Activated CD4-positive, alpha-beta T cell treated with anti-CD3 and anti-CD28 coated beads, Interleukin-2, amount 10 ng/mL, durations not matched to agents 24 days and 14 days (primary cell): ENCODE results near the gene NCF4. TPM values are rescaled to one million over a fixed set of nuclear protein-coding genes. Genes with fewer than 3 reads are reported as not detected.

Experiments
- DNase-seq: peaks from one replicate; pipeline ENCODE4 v3.0.0; 2022
- H3K27ac Mint-ChIP-seq: one replicate; pipeline ENCODE4 v1.8.0; 2022; ENCODE audit warnings: mild to moderate bottlenecking, mixed read lengths
- H3K27me3 Mint-ChIP-seq: one replicate; pipeline ENCODE4 v1.8.0; 2022; ENCODE audit warnings: mixed read lengths
- H3K36me3 Mint-ChIP-seq: one replicate; pipeline ENCODE4 v1.8.0; 2022; ENCODE audit warnings: low read depth, mild to moderate bottlenecking, mixed read lengths
- H3K4me1 Mint-ChIP-seq: one replicate; pipeline ENCODE4 v1.8.0; 2021; ENCODE audit warnings: mixed read lengths
- H3K4me3 Mint-ChIP-seq: one replicate; pipeline ENCODE4 v1.8.0; 2022; ENCODE audit warnings: mild to moderate bottlenecking, moderate library complexity, mixed read lengths
- H3K9me3 Mint-ChIP-seq: one replicate; pipeline ENCODE4 v1.8.0; 2021; ENCODE audit warnings: mixed read lengths
- intact Hi-C: fragments of 100-400 bp; cut with micrococcal nuclease; formaldehyde crosslinking; loops from one replicate; pipeline ENCODE4 v1.15.1; 2023
- total RNA-seq: library from RNA; stranded (reverse); gene quantifications from 2 replicates; pipeline ENCODE4 v1.2.3, GENCODE V29; 2022

The NCF4 gene
- total RNA-seq, 1 donor from 2014 or later: 12.3 TPM

DNA sequence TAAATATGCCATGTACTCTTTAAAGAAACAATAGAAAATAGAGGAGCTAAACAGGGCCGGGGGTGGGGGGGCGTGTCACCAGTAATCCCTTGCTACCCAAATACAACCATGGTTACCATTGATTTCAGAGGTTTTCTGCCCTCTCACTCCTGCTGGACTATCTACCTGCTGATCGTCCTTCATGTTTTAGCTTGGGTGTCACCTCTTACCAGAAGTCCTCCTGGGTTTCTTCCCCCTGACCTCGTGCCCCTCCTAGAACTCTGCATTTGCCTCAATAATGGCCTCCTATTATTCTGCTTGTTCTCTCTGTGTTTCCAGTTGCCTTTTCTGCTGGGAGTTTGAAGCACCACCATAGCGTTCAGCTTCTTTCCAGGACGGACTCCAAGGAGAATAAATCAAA is 34.5 kb upstream of the NCF4 start:
- Mint-ChIP-seq H3K36me3 (no peaks in the 10 kb centered on the region), H3K4me1 (peaks cover 11% of the 10 kb centered on the region), H3K4me3 (no peak overlapping the region), H3K27ac (no peak overlapping the region), H3K9me3 (no peaks in the 10 kb centered on the region), H3K27me3 (peaks cover 24% of the 10 kb centered on the region)
- intact Hi-C loops: no loop called here
- no peak for DNase-seq

DNA sequence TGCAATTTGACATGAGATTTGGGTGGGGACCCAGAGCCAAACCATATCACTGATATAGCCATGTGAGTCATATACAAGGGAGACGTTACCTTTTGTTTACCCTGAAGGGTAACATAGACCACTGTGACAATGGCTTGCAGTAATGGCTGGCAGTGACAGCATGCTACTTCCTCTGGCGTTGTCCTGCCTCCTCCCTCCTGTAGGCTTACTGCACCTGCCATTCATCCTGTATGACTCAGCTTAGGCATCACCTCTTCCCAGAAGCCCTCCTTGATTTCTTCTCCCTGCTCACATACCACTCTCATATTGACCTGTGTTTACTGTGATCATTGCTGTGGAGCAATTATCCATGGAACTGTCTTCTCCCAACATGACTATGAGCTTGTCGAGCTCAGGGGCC is 32.0 kb upstream of the NCF4 start:
- Mint-ChIP-seq H3K27me3 (peaks cover 38% of the 10 kb centered on the region), H3K36me3 (no peaks in the 10 kb centered on the region), H3K4me1 (peaks cover 11% of the 10 kb centered on the region), H3K27ac (no peak overlapping the region), H3K4me3 (no peak overlapping the region), H3K9me3 (no peaks in the 10 kb centered on the region)
- DNase-seq: no peak
- intact Hi-C loops: no loop called here

DNA sequence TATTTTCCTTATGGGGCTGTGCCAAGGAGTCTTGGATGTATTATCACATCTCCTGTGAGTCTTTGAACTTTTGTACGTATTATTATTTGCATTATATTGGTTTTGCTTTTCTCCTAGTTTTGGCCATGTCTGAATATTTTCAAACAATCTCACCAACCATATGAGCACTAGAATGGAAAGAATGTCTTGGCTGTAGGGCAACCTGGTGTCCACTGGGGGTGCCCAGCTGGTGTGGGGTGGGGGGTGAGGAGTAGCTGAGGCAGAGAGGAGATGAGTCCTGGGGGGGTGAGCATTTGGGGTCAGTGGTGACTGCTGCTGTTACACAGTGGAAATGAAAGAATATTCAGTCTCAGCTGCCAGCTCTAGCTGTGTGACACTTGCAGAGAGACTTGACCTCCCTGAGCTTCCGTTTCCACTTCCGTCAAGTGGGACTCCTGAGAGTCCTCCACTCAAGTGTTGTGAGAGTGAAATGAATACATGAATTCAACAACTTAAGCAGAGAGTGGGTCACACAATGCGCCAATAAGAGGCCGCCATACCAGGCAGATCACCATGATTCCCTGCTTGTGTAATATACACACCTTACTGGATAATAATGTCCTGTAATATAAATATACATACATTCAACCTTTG is 31.3 kb upstream of the NCF4 start:
- H3K4me1 Mint-ChIP-seq: peaks cover 11% of the 10 kb centered on the region
- H3K9me3 Mint-ChIP-seq: no peaks in the 10 kb centered on the region
- H3K36me3 Mint-ChIP-seq: no peaks in the 10 kb centered on the region
- no peak for DNase-seq
- no peak overlapping the region for H3K4me3 Mint-ChIP-seq
- peaks cover 38% of the 10 kb centered on the region for H3K27me3 Mint-ChIP-seq
- intact Hi-C loops: no loop called here
- H3K27ac Mint-ChIP-seq: no peak overlapping the region

DNA sequence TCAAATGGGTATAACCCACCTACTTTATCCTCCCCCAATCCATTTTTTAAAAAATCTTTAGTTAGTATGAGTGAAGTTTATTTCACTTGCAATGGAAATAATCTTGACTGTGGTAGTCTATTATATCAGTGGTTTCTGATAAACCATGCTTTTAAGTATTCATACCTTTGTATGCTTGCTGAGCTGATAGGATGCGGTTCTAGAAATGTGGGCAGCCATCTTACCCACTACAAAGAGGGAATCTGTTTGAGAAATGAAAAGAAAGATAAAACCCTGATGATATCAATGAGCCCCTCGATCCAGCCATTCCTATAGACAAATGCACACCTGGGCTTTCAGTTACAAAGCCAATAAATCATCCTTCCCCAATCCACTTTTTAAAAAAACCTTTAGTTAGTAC is 30.2 kb upstream of the NCF4 start:
- H3K9me3 Mint-ChIP-seq: no peaks in the 10 kb centered on the region
- peaks cover 38% of the 10 kb centered on the region for H3K27me3 Mint-ChIP-seq
- H3K27ac Mint-ChIP-seq: no peak overlapping the region
- DNase-seq: no peak
- no peak overlapping the region for H3K4me3 Mint-ChIP-seq
- no peaks in the 10 kb centered on the region for H3K36me3 Mint-ChIP-seq
- H3K4me1 Mint-ChIP-seq: peaks cover 11% of the 10 kb centered on the region
- intact Hi-C loops: no loop called here

DNA sequence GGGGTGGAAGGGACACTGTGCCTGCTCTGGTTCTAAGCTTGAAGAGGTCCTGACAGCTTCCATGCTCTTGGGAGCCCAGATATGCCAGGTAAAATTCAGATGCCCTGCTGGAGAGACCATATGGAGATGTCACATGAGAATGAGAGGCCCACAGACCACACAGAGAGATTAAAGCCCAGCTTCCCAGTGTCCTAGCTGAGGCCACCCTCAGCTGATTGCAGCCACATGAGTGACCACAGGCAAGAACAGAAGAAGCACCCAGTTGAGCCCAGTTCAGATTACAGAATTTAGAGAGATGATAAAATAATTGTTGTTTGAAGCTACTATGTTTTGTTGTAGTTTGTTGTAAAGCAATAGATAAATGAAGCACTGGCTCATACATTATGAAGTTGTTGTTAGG is 29.6 kb upstream of the NCF4 start:
- Mint-ChIP-seq H3K4me3 (no peak overlapping the region), H3K27ac (no peak overlapping the region), H3K27me3 (peaks cover 40% of the 10 kb centered on the region), H3K36me3 (no peaks in the 10 kb centered on the region), H3K4me1 (peaks cover 11% of the 10 kb centered on the region), H3K9me3 (no peaks in the 10 kb centered on the region)
- intact Hi-C loops: no loop called here
- no peak for DNase-seq

DNA sequence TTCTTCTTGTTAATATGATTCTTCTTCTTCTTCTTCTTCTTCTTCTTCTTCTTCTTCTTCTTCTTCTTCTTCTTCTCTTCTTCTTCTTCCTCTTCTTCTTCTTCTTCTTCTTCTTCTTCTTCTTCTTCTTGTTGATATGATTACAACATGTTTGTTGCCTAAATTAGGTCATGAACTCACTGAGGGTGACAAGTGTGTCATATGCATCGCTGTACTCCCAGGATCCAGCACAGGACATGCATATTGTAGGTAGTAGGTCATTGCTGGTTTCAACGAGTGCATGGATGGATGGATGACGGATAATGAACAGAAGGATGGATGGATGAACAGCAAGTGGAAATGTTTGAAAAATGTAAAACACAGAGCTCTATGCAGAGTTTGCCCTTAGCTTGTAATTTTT is 29.1 kb upstream of the NCF4 start:
- H3K4me1 Mint-ChIP-seq: peaks cover 11% of the 10 kb centered on the region
- H3K4me3 Mint-ChIP-seq: no peak overlapping the region
- H3K27me3 Mint-ChIP-seq: peaks cover 38% of the 10 kb centered on the region
- H3K36me3 Mint-ChIP-seq: no peaks in the 10 kb centered on the region
- no peak overlapping the region for H3K27ac Mint-ChIP-seq
- intact Hi-C loops: no loop called here
- no peak for DNase-seq
- H3K9me3 Mint-ChIP-seq: no peaks in the 10 kb centered on the region

DNA sequence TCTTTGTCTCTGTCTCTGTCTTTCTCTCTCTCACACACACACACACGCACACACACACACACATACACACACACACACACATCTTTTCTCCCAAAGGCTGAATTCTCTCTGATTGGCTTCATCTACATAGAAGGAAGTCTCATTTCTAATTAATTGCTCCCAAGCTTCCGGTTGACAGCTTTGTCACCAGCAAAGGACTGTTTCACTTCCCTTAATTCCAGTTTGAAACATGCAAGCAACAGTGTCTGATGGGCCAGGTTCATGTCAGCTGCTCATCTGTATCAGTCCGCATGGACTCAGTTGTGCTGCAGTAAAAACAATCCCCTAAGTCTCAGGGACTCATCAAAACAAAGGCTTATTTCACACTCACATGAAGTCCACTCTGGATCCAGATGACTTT is 27.7 kb upstream of the NCF4 start:
- intact Hi-C loops: no loop called here
- H3K27ac Mint-ChIP-seq: no peak overlapping the region
- H3K9me3 Mint-ChIP-seq: peaks cover 10% of the 10 kb centered on the region
- no peak overlapping the region for H3K4me3 Mint-ChIP-seq
- no peaks in the 10 kb centered on the region for H3K36me3 Mint-ChIP-seq
- H3K27me3 Mint-ChIP-seq: peaks cover 40% of the 10 kb centered on the region
- peaks cover 11% of the 10 kb centered on the region for H3K4me1 Mint-ChIP-seq
- DNase-seq: no peak

DNA sequence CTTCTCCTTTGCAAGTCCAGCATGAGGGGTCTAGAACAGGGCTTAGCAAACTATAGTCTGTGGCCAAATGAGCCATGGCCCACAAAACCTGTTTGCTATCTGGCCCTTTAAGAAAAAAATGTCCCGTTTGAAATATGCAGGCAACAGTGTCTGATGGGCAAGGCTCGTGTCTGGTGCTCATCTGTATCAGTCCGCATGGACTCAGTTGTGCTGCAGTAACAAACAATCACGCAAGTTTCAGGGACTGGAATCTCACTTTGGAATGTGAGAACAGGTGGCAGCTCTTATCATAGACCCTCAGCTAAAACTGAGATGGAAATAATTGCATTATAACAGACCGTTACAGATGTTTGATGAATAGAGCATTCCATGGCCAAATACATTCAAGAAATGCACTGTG is 24.9 kb upstream of the NCF4 start:
- intact Hi-C loops: no loop called here
- Mint-ChIP-seq H3K4me3 (no peak overlapping the region), H3K9me3 (peaks cover 14% of the 10 kb centered on the region), H3K27ac (no peak overlapping the region), H3K36me3 (no peaks in the 10 kb centered on the region), H3K4me1 (peaks cover 5% of the 10 kb centered on the region), H3K27me3 (peaks cover 33% of the 10 kb centered on the region)
- DNase-seq: no peak

DNA sequence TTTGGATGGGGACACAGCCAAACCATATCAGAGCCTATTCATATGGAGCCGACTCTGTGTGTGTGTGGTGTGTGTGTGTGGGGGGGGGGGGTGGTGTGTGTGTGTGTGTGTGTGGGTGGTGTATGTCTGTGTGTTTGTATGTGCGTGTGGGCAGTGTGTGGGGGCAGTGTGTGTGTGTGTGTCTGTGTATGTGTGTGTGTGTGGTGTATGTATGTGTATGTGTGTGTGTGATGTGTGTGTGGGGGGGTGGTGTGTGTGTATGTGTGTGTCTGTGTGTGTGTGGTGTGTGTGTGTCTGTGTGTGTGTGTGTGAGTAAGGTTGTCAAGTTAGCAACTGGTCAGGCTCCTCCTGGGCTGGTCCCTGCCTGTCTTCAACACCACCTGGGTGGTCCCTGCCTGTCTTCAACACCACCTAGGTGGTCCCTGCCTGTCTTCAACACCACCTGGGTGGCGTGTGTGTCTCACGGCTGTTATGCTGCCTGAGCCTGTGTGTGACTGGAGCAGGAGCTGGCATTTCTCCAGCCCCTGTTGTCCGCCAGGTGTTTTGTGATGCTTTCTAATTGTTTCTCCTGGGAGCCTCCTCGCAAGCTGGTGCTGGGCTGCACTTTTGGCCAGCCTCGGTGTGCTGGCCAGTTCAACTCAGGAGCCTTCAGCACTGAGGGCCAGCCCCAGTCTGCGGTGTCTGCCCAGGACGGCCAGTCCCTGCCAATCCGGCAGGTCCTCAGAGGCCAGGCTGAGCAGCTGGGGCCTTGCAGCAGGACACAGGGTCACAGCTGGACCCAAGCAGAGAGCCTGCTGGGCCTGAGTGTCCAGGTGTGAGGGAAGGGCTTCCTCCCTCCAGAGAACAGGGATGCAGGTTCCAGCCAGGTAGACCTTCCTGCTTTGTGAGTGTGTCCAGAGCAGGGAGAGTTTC is 22.4 kb upstream of the NCF4 start:
- Mint-ChIP-seq H3K4me1 (peaks cover 5% of the 10 kb centered on the region), H3K9me3 (peaks cover 14% of the 10 kb centered on the region), H3K27me3 (peaks cover 30% of the 10 kb centered on the region), H3K27ac (no peak overlapping the region), H3K36me3 (no peaks in the 10 kb centered on the region), H3K4me3 (no peak overlapping the region)
- no peak for DNase-seq
- intact Hi-C loops: no loop called here

DNA sequence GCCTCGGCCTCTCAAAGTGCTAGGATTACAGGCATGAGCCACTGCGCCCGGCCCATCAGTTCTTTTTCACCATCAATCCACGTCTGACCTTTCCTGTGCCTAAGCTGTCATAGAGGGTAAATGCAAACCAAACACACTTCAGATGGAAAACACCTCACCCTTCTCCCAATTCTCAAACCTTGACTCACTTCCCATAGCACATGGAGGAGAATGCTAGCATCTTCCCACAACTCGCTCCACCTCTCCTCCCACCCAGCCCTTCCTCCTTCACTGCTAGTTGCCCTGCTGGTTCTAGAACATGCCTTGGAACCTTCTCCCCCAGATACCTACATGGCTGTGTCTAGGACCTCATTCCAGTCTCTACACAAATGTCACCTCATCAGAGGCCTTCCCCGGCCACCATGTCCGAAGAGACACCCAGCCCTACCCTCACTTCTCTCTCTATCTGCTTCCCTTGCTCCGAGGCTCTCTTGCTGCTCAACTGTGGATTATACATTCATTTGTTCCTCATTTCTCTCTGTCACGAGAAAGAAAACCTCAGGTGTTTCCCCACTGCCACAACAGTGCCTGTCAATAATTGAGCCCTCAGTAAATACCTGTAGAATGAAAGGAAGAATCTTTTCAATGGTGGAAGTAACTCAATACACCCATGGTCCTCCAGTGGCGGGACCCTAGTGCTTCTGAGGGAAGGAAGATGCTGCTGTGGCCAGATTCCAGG is 21.3 kb upstream of the NCF4 start:
- Mint-ChIP-seq H3K9me3 (peaks cover 14% of the 10 kb centered on the region), H3K36me3 (no peaks in the 10 kb centered on the region), H3K4me3 (no peak overlapping the region), H3K4me1 (peaks cover 5% of the 10 kb centered on the region), H3K27ac (no peak overlapping the region), H3K27me3 (peaks cover 37% of the 10 kb centered on the region)
- DNase-seq: no peak
- intact Hi-C loops: no loop called here

DNA sequence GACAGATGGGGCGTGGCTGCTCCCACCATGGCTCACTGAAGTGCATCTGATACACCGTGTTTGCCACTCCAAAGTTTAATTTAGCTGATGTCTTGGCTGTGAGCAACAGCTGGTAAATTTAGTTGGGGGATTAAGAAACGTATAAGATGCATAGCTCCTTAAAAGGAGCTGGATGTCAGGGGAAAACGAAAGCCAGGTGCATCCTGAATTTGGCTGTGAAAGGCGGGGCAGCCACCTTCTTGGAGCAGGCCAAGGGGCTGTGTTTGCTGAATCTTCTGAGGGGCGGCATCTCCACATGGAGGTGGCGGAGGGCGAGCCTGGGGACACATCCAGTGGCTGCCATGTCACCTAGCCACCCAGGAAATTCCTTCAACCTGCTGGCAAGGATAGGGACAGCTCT is 20.7 kb upstream of the NCF4 start:
- intact Hi-C loops: no loop called here
- no peak overlapping the region for H3K4me3 Mint-ChIP-seq
- H3K4me1 Mint-ChIP-seq: peaks cover 5% of the 10 kb centered on the region
- no peak for DNase-seq
- no peaks in the 10 kb centered on the region for H3K36me3 Mint-ChIP-seq
- peaks cover 14% of the 10 kb centered on the region for H3K9me3 Mint-ChIP-seq
- H3K27ac Mint-ChIP-seq: no peak overlapping the region
- H3K27me3 Mint-ChIP-seq: peaks cover 42% of the 10 kb centered on the region

DNA sequence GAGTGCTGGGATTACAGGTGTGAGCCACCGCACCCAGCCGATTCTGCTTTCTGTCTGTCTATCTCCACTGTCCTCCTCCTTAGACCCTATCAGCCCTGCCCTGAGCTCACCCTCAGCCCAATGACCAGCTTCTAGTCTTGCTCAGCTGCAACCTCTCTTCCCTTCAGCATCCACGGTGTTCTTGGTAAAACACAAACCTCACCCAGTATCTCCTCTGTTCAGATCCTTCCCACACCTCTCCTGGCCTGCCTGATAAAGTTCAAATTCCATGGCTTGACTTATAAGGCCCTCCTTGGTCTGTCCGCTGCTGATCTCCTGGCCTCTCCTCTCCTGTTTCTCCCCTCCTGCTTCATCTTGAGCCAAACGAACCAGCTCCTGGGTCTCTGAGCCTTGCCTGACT is 14.5 kb upstream of the NCF4 start:
- intact Hi-C loops: no loop called here
- H3K4me3 Mint-ChIP-seq: no peak overlapping the region
- DNase-seq: no peak
- H3K27me3 Mint-ChIP-seq: peaks cover 41% of the 10 kb centered on the region
- H3K4me1 Mint-ChIP-seq: no peaks in the 10 kb centered on the region
- no peak overlapping the region for H3K27ac Mint-ChIP-seq
- no peaks in the 10 kb centered on the region for H3K9me3 Mint-ChIP-seq
- H3K36me3 Mint-ChIP-seq: no peaks in the 10 kb centered on the region

DNA sequence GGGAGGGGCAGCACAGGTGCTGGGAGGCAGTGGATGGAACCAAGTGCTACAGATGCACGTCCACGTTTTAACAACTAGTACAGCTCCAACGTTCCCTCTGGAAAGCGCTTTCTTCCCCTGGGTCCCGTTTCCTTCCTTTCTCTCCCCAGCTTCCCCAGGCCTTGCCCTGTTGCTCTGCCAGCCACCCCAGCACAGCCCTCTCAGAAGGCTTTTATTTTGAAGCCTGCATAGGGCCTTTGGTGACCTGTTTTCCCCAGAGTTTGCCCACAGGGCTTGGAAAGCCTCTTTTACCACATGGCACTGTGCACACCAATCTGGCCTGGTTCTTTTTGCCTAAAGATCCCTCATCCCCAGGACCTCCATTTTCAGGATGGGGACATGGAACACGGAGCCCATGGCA is 13.9 kb upstream of the NCF4 start:
- H3K27me3 Mint-ChIP-seq: peaks cover 36% of the 10 kb centered on the region
- intact Hi-C loops: no loop called here
- DNase-seq: no peak

DNA sequence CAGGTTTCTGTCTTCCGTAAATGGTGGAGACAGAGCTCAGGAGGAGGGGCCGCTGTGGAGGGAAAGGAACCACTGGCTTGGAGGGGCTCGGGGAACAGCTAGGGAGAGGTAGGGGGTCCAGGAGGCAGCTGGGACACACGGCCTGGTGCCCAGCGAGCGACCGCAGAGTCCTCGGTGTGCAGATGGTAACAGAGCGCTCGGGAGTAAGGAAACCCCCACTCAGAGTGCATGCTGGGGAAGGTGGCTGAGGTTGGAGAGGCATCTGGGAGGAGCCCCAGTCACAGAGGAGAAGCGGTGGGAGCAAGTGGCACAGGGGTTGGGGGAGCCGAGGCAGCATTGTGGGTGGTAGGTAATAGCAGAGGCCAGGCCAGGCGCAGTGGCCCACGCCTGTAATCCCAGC is 10.8 kb upstream of the NCF4 start:
- no peak overlapping the region for H3K27ac Mint-ChIP-seq
- H3K4me1 Mint-ChIP-seq: peaks cover 6% of the 10 kb centered on the region
- peaks cover 4% of the 10 kb centered on the region for H3K36me3 Mint-ChIP-seq
- peaks cover 8% of the 10 kb centered on the region for H3K9me3 Mint-ChIP-seq
- no peak overlapping the region for H3K4me3 Mint-ChIP-seq
- peaks cover 14% of the 10 kb centered on the region for H3K27me3 Mint-ChIP-seq
- intact Hi-C loops: no loop called here
- no peak for DNase-seq

More for the DNA sequence above, 13.9 kb upstream of the NCF4 start:
- Mint-ChIP-seq H3K36me3 (no peaks in the 10 kb centered on the region), H3K4me3 (no peak overlapping the region), H3K4me1 (no peaks in the 10 kb centered on the region), H3K27ac (no peak overlapping the region), H3K9me3 (no peaks in the 10 kb centered on the region)
